Left renal pelvis (tissue), 4 donors: ENCODE data around the gene CDK18. TPM values are rescaled to one million over a fixed set of nuclear protein-coding genes. Genes with fewer than 3 reads are reported as not detected.
"Not testable (repeated sequence)": the region's sequence is repeated elsewhere in the genome, so short reads cannot be mapped to it uniquely, and the experiment has no call there.

ENCODE experiments used
- DNase-seq, 4 donors: peaks; one replicate each; pipeline ENCODE4 v3.0.0-alpha.2; 2013; ENCODE audit warnings: low read depth in 4 of 4, low spot score in 3 of 4
- polyA plus RNA-seq, 4 donors: library from polyadenylated mRNA; unstranded; fragments of 120-200 nt; gene quantifications; one replicate each; pipeline ENCODE4 v1.2.1, GENCODE V29; 2013; ENCODE audit not compliant: insufficient read length in 4 of 4

The CDK18 gene
- 10 to 100 TPM; 14.1 to 40.3 (median 25.5) TPM for polyA plus RNA-seq

- peak in 3 of 4 donors; percentile 68 to 77 (median 74) for DNase-seq
These were observed at the start of gene CDK18 for GRCh38 chr1:205504311-205505075. Gene CDK18, plus strand, starts transcription at chr1:205504669. Its CDS starts 18,499 bp downstream, at chr1:205523168.

- no peak for DNase-seq
These were observed 49.5 kb upstream of the CDK18 start for GRCh38 chr1:205454903-205455335.

- no peak for DNase-seq
These were observed 48.7 kb upstream of the CDK18 start, which contains the start of gene BLACAT1 for GRCh38 chr1:205455581-205456382. Gene BLACAT1, minus strand, starts transcription at chr1:205456045.

GRCh38 chr1:205456383-205456867 lies 48.0 kb upstream of the CDK18 start:
- DNase-seq: no peak

DNA sequence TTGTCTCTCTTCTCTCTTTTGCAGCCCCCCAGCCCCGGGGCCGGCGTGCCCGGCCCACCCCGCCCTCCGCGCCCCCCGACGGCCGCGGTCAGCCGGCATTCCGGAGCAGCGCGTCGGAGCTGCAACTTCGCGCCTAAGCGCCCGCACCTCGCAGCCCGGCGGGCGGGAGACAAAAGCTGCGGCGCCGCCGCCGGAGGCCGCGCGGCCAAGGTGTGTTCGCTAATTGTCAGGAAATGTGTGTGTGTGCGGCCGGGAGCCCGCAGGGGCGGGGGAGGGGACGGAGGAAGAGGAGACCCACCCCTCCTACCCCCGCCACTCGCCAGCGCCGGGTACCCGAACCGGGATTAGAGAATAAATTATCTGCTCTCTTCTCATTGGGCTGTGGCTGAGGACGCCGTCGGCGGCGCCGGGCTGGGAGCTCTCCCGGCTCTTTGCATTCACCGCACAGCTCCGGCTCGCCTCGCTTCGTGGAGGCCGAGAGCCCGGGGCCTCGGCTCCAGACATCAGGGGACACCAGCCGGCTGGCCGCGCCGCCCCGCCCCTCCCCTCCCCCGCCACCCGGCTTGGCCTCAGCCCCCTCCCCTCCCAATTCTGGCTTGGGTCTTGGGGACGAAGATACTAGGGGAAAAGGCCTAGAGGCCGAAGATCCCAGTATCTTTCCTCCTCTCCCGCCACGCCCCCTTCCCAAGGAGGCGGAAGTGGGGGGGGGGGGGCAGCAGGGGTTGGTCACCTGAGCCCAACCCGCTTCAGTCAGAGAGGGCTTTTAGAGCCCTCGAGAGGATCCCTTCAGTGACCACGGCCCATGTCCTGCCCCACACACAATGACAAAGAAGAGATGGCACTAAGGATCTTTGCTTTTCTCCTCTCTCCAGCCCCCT lies 47.4 kb upstream of the CDK18 start:
- no peak for DNase-seq

DNA sequence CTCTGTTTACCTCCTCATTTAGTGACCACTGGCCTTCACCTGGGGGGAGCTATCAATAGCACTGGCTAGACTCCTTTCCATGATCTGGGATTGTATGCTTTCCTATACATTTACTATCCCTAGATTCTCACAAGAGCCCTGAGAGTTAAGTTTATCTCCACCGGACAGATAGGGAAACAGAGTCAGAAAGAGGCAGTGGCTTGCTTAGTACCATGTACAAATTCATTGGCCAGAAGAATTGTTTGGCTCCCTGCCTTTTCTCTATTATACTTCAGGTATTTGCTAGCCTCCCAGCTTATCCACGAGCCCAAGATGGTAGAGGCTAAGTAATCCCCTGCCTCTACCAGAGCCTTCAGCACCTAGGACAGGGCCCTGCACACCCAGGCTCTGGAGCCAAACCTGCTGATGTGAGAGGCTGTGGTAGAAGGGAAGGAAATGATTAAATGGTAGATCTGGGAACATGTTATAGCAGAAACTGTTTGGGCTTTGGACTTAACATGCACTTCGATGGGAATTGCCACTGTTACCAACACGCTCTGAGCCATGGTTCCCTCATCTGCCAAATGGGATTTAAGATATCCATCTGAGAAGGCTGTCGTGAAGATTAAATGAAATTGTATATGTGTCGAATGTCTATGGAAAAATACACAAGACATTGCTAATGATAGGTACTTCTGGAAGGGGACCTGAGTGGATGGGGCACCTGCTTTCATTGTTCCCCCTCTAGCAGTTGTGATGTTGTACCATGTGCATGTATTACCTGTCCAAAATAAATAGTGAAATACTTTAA lies 45.5 kb upstream of the CDK18 start:
- peak in 1 of 4 donors; percentile 53 for DNase-seq

DNA sequence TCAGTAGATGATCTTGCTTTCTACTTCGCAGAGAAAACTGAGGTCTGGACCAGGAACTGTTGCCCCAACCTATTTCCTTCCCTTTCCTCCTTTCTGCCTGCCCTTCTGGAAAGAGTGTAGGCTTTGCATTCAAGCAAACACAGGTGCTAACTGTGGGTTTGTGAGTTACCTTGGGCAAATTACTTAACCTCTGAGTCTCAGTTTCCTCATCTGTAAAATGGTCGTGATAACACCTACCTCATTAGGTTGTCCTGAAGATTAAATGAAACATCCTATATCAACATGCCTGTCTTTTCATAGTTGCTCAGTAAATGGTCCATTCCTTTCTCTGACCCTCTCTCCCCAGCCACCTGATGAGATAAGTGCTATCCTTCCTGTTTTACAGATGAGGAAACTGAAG lies 39.1 kb upstream of the CDK18 start:
- DNase-seq: no peak

GRCh38 chr1:205466595-205467220 lies 37.8 kb upstream of the CDK18 start:
- no peak for DNase-seq

DNA sequence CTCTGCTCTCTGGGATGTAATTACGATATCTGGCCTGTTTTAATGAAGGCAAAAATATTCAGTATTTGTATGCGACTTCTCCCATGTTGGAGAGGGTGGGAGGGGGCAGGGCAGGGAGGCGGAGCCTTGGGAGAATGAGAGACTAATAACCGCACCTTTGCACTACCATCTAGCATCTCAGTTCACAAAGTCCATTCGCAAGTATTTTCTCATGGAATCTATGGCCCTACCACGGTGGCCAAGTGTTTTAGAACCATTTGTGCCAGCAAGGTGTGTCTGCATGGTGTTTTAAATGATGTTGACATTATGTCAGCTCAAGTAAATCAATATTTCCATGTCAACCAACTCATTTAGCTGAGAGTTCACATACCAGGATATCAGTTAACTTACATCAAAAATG lies 34.3 kb upstream of the CDK18 start:
- no peak for DNase-seq

GRCh38 chr1:205472737-205473441 lies 31.6 kb upstream of the CDK18 start:
- DNase-seq: no peak

DNA sequence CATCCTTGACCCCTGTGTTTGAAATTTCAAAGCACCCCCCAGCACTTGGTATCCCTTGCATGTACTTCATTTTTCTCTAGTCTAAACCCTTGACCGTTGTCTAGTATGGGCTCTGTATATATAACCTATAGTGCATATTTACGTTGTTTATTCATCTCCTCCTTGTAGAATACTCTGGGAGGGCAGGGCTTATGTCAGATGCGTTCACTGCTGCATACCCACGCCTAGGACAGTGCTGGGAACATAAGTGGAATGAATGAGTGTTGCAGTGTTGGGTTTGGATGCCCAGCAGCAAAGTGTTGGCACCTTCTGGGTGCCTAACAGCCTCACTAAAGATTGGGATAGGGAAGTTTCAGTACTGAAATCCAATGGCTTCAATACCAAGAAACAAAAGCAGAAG lies 31.0 kb upstream of the CDK18 start:
- no peak for DNase-seq

DNA sequence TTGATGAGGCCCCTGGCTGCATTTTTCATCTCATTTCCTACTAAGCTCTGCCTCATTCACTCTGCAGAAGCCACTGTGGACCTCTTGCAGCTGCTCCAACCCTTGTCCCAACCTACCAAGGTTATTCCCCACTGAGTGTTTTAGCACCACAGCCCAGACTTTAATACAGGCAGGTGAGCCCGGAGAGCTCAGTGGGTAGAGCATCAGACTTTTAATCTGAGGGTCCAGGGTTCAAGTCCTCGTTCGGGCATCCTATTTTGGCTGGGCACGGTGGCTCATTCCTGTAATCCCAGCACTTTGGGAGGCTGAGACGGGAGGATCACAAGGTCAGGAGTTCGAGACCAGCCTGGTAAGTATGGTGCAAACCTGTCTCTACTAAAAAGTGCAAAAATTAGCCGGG lies 30.5 kb upstream of the CDK18 start:
- no peak for DNase-seq

GRCh38 chr1:205474571-205474970 lies 29.9 kb upstream of the CDK18 start:
- no peak for DNase-seq

- DNase-seq: no peak
These were observed 28.6 kb upstream of the CDK18 start for GRCh38 chr1:205475855-205476254.

DNA sequence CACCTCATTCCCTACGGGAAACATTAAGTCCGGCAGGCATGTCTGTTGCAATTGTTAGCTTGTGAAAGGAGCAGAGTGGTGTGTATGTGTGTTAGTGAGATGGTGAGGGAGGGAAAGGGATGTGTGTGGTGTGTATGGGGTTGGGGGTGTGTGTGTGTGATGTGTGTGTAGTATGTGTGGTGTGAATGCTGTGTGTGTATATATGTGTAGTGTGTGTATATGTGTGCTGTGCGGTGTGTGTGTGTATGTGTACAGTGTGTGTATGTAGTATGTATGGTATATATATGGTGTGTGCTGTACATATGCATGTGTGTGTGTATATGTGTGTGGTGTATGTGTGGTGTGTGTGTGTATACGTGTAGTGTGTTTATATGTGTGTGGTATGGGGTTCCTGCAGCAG lies 27.8 kb upstream of the CDK18 start:
- no peak for DNase-seq

DNA sequence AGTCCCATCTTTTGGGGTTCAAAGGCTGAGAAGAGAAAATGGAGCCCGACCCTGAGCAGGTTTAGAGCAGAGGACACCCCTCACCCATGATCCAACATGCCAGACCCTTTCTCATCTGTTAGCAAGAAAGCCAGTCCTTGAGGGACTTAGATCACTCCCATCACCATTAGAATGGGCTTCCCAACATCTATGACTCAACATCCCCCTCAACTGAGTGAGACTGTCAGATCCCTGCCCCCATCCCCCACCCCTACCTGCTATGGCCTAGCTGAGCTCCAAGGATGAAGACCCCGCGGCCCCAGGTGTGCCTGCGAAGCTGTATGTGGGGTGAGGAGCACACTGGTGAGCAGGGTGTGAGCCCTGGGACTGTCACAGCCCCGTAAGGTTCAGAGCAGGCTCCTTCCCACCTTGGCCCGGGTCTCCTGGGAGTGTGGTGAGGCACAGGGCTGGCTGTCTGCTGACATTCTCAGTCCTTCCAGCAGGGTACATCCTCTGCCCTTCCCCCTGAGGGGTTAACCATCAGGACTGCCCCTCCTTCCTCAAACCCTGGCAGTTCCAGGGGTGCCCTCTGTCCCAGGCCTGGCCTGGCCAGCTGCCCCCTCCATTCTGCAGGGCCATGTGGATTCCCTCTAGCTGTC lies 27.2 kb upstream of the CDK18 start:
- no peak for DNase-seq

DNA sequence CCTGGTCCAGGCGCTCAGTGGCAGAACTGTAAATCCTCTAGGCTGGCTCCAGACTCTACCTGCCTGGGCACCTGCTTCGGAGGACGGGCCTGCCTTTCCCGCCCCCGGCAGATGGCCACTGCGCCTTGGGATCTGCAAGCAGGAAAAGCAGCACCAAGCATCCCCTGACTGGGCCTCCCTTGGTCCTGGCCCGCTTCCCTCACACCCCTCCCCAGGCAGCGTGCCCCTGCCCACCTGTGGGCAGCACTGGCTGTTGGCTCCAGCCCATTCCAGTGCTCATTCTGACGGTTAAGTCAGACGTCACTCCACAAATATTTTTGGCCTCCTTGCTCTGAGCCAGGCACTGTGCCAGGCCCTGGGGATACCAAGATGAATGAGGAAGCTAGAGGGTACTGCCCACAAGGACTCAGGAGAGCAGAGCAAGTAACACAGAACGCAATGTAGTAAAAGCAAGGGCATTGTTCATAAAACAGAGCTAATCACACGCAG lies 26.7 kb upstream of the CDK18 start:
- no peak for DNase-seq

DNA sequence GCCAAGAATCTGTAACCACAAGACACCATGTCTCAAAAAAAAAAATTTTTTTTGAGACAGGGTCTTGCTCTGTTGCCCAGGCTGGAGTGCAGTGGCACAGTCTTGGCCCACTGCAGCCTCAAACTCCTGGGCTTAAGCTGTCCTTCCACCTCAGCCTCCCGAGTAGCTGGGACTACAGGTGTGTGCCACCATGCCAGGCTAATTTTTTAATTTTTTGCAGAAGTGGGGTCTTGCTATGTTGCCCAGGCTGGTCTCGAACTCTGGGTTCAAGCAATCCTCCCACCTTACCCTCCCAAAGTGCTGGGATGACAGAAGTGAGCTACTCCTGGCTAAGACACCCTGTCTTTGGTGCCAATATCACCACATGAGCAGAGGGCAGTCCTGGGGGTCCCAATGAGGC lies 25.5 kb upstream of the CDK18 start:
- not testable (repeated sequence) for DNase-seq
